Measurements from ENCODE around the gene PRDM16.

Gene PRDM16

GRCh38 chr1:3387401-3387800 is 318.4 kb downstream of the PRDM16 start:
- no peak overlapping the region for H3K9ac ChIP-seq (ENCODE audit: insufficient read length, low read depth)
- DNase-seq (ENCODE audit: low read depth, low spot score), result no peak
- peaks cover 14% of the 10 kb centered on the region for H3K27me3 ChIP-seq (ENCODE audit: insufficient read depth, insufficient read length)
- TF ChIP-seq ZNF274 (IDR thresholded peaks at IDR 0.05; ENCODE audit: low read depth, low read length), result no peak
- no peak overlapping the region for H3K4me3 ChIP-seq (ENCODE audit: insufficient read length, low read depth)
- peaks cover 3% of the 10 kb centered on the region for H3K4me1 ChIP-seq (ENCODE audit: insufficient read depth, insufficient read length)
- H3K36me3 ChIP-seq (ENCODE audit: insufficient read depth, insufficient read length, low read length), result no peaks in the 10 kb centered on the region
- no peaks in the 10 kb centered on the region for H3K9me3 ChIP-seq (ENCODE audit: insufficient read depth, low read length)

- Histone ChIP-seq H3K4me3 (ENCODE audit: insufficient read length, low read depth) (no peak overlapping the region), H3K27me3 (ENCODE audit: insufficient read depth, insufficient read length) (peaks cover 27% of the 10 kb centered on the region), H3K9me3 (ENCODE audit: insufficient read depth, low read length) (no peaks in the 10 kb centered on the region), H3K4me1 (ENCODE audit: insufficient read depth, insufficient read length) (peaks cover 3% of the 10 kb centered on the region), H3K9ac (ENCODE audit: insufficient read length, low read depth) (no peak overlapping the region), H3K36me3 (ENCODE audit: insufficient read depth, insufficient read length, low read length) (no peaks in the 10 kb centered on the region)
- DNase-seq (ENCODE audit: low read depth, low spot score), result no peak
- no peak for TF ChIP-seq ZNF274 (IDR thresholded peaks at IDR 0.05; ENCODE audit: low read depth, low read length)
- TF ChIP-seq YY1 (IDR thresholded peaks at IDR 0.05; ENCODE audit: insufficient read depth, insufficient read length), result no peak
- no peak for TF ChIP-seq SUZ12 (IDR thresholded peaks at IDR 0.05; ENCODE audit: extremely low read depth, insufficient read depth, insufficient read length)
Measured at GRCh38 chr1:3389093-3389833, 320.3 kb downstream of the PRDM16 start.

DNA sequence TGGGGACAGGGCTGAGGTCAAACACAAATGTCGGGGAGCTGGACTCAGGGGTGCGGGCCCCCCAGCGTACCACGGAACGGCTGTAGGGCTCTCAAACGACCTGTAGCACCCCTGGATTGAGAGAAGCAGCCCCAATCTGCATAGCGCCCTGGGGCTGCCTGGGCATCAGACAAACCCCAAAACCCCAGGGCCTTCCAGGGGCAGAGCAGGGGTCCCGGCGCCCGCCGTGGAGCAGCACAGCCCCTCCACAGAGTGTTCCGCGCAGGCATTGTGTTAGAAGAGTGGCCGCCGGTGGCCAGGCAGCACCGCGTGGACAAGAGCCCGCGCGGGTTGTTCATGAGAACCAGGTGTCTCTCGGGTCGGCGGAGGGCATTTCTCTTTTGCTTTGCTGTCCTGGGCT is 321.3 kb downstream of the PRDM16 start:
- no peaks in the 10 kb centered on the region for H3K36me3 ChIP-seq (ENCODE audit: insufficient read depth, insufficient read length, low read length)
- TF ChIP-seq ZNF274 (IDR thresholded peaks at IDR 0.05; ENCODE audit: low read depth, low read length), result no peak
- no peak for TF ChIP-seq SUZ12 (IDR thresholded peaks at IDR 0.05; ENCODE audit: extremely low read depth, insufficient read depth, insufficient read length)
- no peak for TF ChIP-seq YY1 (IDR thresholded peaks at IDR 0.05; ENCODE audit: insufficient read depth, insufficient read length)
- no peaks in the 10 kb centered on the region for H3K9me3 ChIP-seq (ENCODE audit: insufficient read depth, low read length)
- no peak for DNase-seq (ENCODE audit: low read depth, low spot score)
- peaks cover 34% of the 10 kb centered on the region for H3K27me3 ChIP-seq (ENCODE audit: insufficient read depth, insufficient read length)
- peaks cover 3% of the 10 kb centered on the region for H3K4me1 ChIP-seq (ENCODE audit: insufficient read depth, insufficient read length)
- no peak overlapping the region for H3K4me3 ChIP-seq (ENCODE audit: insufficient read length, low read depth)
- no peak overlapping the region for H3K9ac ChIP-seq (ENCODE audit: insufficient read length, low read depth)

DNA sequence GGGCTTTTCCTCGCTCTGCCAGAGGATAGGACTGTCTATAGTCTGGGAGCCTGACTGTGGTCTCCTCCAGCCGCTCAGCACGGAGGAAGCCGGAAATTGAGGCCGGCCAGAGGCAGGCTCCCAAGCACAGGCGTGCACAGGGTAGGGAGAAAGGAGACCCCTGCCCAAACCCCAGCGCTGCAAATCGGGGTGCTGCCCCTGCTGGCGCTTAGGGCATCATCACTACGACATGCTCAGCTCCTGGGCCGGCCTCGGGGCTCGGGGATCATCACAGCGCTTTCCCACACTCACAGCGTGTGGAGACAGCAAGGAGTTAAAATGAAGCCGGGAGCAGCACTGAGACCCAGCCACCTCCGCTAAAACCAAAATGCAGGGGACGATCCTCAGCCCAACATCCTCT is 322.7 kb downstream of the PRDM16 start:
- peaks cover 4% of the 10 kb centered on the region for H3K4me1 ChIP-seq (ENCODE audit: insufficient read depth, insufficient read length)
- H3K27me3 ChIP-seq (ENCODE audit: insufficient read depth, insufficient read length), result peaks cover 41% of the 10 kb centered on the region
- H3K36me3 ChIP-seq (ENCODE audit: insufficient read depth, insufficient read length, low read length), result no peaks in the 10 kb centered on the region
- no peak for DNase-seq (ENCODE audit: low read depth, low spot score)
- H3K4me3 ChIP-seq (ENCODE audit: insufficient read length, low read depth), result no peak overlapping the region
- no peaks in the 10 kb centered on the region for H3K9me3 ChIP-seq (ENCODE audit: insufficient read depth, low read length)
- no peak for TF ChIP-seq ZNF274 (IDR thresholded peaks at IDR 0.05; ENCODE audit: low read depth, low read length)
- no peak for TF ChIP-seq YY1 (IDR thresholded peaks at IDR 0.05; ENCODE audit: insufficient read depth, insufficient read length)
- TF ChIP-seq SUZ12 (IDR thresholded peaks at IDR 0.05; ENCODE audit: extremely low read depth, insufficient read depth, insufficient read length), result no peak
- no peak overlapping the region for H3K9ac ChIP-seq (ENCODE audit: insufficient read length, low read depth)

GRCh38 chr1:3393024-3393986 is 324.3 kb downstream of the PRDM16 start:
- no peak for TF ChIP-seq ZNF274 (IDR thresholded peaks at IDR 0.05; ENCODE audit: low read depth, low read length)
- no peak for TF ChIP-seq SUZ12 (IDR thresholded peaks at IDR 0.05; ENCODE audit: extremely low read depth, insufficient read depth, insufficient read length)
- no peak for TF ChIP-seq YY1 (IDR thresholded peaks at IDR 0.05; ENCODE audit: insufficient read depth, insufficient read length)
- DNase-seq (ENCODE audit: low read depth, low spot score), result no peak
- peak overlapping the region; percentile 36 for H3K4me3 ChIP-seq (ENCODE audit: insufficient read length, low read depth)

GRCh38 chr1:3393987-3394920 is 325.3 kb downstream of the PRDM16 start:
- DNase-seq (ENCODE audit: low read depth, low spot score), result no peak
- Histone ChIP-seq H3K9me3 (ENCODE audit: insufficient read depth, low read length) (no peaks in the 10 kb centered on the region), H3K4me3 (ENCODE audit: insufficient read length, low read depth) (peak overlapping the region; percentile 36), H3K4me1 (ENCODE audit: insufficient read depth, insufficient read length) (peaks cover 1% of the 10 kb centered on the region), H3K36me3 (ENCODE audit: insufficient read depth, insufficient read length, low read length) (no peaks in the 10 kb centered on the region), H3K9ac (ENCODE audit: insufficient read length, low read depth) (peak overlapping the region; percentile 50), H3K27me3 (ENCODE audit: insufficient read depth, insufficient read length) (peaks cover 41% of the 10 kb centered on the region)
- TF ChIP-seq SUZ12 (IDR thresholded peaks at IDR 0.05; ENCODE audit: extremely low read depth, insufficient read depth, insufficient read length), result no peak
- TF ChIP-seq YY1 (IDR thresholded peaks at IDR 0.05; ENCODE audit: insufficient read depth, insufficient read length), result no peak
- no peak for TF ChIP-seq ZNF274 (IDR thresholded peaks at IDR 0.05; ENCODE audit: low read depth, low read length)

More at GRCh38 chr1:3393024-3393986, 324.3 kb downstream of the PRDM16 start:
- H3K4me1 ChIP-seq (ENCODE audit: insufficient read depth, insufficient read length), result peaks cover 1% of the 10 kb centered on the region
- H3K9ac ChIP-seq (ENCODE audit: insufficient read length, low read depth), result peak overlapping the region; percentile 61
- H3K36me3 ChIP-seq (ENCODE audit: insufficient read depth, insufficient read length, low read length), result no peaks in the 10 kb centered on the region
- H3K9me3 ChIP-seq (ENCODE audit: insufficient read depth, low read length), result no peaks in the 10 kb centered on the region
- peaks cover 41% of the 10 kb centered on the region for H3K27me3 ChIP-seq (ENCODE audit: insufficient read depth, insufficient read length)
